Stimulated activated CD4-positive, alpha-beta T cell treated with anti-CD3 and anti-CD28 coated beads, Interleukin-1b, Interleukin-23, amount 100 ng/mL, for 24 hours (primary cell): Measurements from ENCODE around the gene BIK.

Experiments used
- DNase-seq, 4 experiments: peaks; one replicate each; pipeline ENCODE4 v3.0.0-alpha.2; 2020; ENCODE audit warnings: low read depth in 4 of 4, low spot score in 1 of 4

BIK gene

GRCh38 chr22:43110444-43110926 lies at the start of gene BIK:
BIK (plus strand) TSS chr22:43110750; CDS start chr22:43124023, 13,273 bp downstream.
- DNase-seq = peak in 2 of 4 experiments; percentile 20 to 25

- no peak for DNase-seq
These were observed 44.4 kb upstream of the BIK start for GRCh38 chr22:43066134-43066533.

- DNase-seq = no peak
These were observed 43.6 kb upstream of the BIK start for GRCh38 chr22:43066844-43067385.

GRCh38 chr22:43077121-43077877 lies 33.3 kb upstream of the BIK start:
- no peak for DNase-seq

GRCh38 chr22:43078522-43078921 lies 32.0 kb upstream of the BIK start:
- DNase-seq = no peak

- DNase-seq = no peak
These were observed 30.8 kb upstream of the BIK start for GRCh38 chr22:43079742-43080141.

GRCh38 chr22:43080616-43081015 lies 29.9 kb upstream of the BIK start:
- no peak for DNase-seq

GRCh38 chr22:43081968-43082367 lies 28.6 kb upstream of the BIK start:
- no peak for DNase-seq

- DNase-seq = no peak
These were observed 24.6 kb upstream of the BIK start for GRCh38 chr22:43085658-43086606.

GRCh38 chr22:43088627-43088983 lies 21.9 kb upstream of the BIK start:
- no peak for DNase-seq

GRCh38 chr22:43088984-43089717 lies 21.4 kb upstream of the BIK start, which contains the start of gene TTLL1:
TTLL1 (minus strand) TSS chr22:43089391; CDS start chr22:43075586, 13,805 bp downstream.
- peak; percentile 67 to 92 (median 81) for DNase-seq

- DNase-seq = peak in 1 of 4 experiments; percentile 38
These were observed 20.3 kb upstream of the BIK start for GRCh38 chr22:43090130-43090789.

- no peak for DNase-seq
These were observed 18.5 kb upstream of the BIK start for GRCh38 chr22:43092085-43092484.

- DNase-seq = no peak
These were observed 16.5 kb upstream of the BIK start for GRCh38 chr22:43094085-43094484.

- no peak for DNase-seq
These were observed 16.0 kb upstream of the BIK start for GRCh38 chr22:43094551-43094950.

GRCh38 chr22:43096420-43096819 lies 14.1 kb upstream of the BIK start:
- DNase-seq = no peak

- no peak for DNase-seq
These were observed 12.2 kb upstream of the BIK start for GRCh38 chr22:43098356-43098755.

- DNase-seq = no peak
These were observed 11.5 kb upstream of the BIK start for GRCh38 chr22:43099095-43099494.

GRCh38 chr22:43100225-43100624 lies 10.3 kb upstream of the BIK start:
- DNase-seq = no peak

GRCh38 chr22:43101306-43101705 lies 9.2 kb upstream of the BIK start:
- no peak for DNase-seq
